ENCODE results near the gene TTC39C.
"Not testable (repeated sequence)": the region's sequence is repeated elsewhere in the genome, so short reads cannot be mapped to it uniquely, and the experiment has no call there.

TTC39C gene

DNA sequence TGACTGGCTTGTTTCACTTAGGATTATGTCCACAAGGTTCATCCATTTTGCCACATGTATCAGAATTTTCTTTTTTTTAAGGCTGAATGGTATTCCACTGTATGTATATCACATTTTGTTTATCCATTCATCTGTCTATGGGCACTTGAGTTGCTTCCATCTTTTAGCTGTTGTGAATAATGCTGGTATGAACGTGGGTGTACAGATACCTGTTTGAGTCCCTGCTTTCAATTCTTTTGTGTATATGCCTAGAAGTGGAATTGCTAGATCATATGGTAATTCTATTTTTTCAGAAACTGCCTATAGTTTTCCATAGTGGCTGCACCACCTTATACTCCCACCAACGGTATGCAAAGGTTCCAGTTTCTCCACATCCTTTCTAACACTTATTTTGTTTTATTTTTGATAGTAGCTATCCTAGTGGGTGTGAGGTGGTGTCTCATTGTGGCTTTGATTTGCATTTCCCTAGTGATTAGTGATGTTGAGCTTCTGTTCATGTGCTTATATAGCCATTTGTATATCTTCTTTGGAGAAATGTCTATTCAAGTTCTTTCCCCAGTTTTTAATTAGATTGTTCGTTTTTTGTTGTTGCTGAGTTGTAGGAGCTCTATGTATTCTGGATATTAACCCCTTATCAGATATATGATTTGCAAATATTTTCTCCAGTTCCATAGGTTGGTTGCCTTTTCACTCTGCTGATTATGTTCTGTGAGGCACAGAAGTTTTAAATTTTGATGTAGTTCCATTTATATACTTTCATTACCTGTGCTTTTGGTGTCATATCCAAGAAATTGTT, 40.7 kb downstream of the TTC39C start:
- DNase-seq, result no peak

DNA sequence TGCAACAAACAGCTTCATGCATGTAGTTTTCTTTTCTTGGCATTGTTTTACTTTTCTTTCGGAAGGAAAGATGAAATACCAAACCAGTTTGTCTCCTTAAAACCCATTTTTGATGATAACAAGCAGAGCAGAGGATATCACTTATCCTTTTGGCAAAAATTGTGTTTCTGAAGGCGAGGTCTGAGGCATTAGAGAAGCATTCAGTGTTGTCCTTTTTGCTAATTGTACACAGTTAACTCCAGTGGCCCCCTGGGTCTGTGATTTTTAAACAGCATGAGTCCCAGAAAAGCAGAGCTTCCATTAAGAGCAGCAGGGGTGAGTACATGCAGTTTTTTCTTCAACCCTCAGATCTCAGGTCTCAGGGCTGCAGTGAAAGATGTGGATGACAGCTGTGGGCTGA, 41.3 kb downstream of the TTC39C start:
- DNase-seq, result no peak

DNA sequence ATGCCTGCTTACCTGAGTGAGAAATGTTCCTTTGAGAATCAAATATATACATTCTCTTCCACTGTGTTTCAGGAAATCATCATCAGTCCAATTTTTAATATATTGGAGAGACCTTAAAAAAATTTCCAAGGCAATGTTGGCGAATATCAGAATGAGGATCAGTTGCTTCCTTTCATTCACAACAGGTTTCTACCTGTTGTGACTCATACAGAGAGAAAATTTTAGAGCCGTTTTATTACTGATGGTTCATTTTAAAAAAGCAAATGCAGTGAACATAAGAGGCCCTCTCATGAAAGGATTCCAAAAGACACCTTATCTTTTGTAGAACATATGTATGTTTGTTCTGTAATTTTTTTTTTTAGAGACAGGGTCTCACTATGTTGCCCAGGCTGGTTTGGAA, 42.0 kb downstream of the TTC39C start:
- no peak for DNase-seq

DNA sequence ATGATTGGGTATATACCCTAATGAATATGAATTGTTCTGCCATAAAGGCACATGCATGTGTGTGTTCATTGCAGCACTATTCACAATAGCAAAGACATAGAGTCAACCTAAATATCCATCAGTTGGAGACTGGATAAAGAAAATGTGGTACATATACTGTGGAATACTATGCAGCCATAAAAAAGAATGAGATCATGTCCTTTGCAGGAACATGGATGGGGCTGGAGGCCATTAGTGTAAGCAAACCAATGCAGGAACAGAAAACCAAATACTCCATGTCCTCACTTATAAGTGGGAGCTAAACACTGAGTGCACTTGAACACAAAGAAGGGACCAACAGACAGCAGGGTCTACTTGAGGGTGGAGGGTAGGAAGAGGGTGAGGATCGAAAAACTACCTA, 43.2 kb downstream of the TTC39C start:
- DNase-seq, result no peak

DNA sequence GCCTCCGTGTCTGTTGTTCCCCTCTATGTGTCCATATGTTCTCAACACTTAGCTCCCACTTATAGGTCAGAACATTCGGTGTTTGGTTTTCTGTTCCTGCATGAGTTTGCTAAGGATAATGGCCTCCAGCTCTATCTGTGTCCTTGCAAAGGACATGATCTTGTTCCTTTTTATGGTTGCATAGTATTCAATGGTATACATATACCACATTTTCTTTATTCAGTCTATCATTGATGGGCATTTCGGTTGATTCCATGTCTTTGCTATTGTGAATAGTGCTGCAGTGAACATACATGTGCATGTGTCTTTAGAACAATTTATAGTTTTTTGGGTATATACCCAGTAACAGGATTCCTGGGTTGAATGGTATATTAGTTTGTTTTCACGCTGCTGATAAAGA, 44.8 kb downstream of the TTC39C start:
- not testable (repeated sequence) for DNase-seq

DNA sequence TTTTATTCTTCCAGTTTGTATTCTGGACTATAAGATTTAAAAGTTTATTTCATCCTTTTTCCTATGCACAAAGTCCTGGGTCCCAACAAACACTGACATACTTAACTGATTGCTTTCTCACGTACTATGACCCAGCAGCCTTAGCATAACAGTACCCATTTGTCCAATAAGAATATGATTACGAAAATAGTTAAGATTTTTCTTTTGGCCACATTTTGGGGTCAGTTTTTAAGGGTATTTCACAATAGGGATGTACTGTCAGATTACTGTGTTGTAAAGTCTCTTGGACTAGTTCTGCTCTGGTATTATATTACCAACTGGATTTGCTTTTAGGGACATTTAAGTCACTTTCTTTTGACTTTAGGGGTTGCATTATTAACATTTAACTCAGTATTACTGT, 46.1 kb downstream of the TTC39C start:
- DNase-seq, result no peak

DNA sequence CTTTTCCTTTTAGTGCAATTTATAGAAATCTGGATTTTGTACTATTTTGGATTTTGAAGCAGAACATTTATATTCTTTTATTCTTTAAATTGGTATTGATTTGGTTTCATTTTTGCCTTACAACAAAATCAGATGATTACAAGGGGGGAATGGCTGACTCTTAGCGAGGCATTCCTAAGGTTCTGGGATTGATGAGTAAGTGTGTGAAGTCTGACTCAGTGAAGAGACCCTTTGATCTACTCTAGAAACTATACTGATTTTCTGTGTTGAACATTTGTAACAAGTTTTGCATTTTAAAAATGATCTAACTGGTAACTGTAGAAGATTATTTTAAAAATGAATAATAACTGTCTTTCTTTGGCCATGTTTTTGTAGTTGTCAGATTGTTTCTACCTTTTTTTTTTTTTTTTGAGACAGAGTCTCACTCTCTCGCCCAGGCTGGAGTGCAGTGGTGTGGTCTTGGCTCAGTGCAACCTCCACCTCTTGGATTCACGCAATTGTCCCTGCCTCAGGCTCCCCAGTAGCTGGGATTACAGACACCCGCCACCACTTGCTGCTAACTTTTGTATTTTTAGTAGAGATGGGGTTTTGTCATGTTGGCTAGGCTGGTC, 48.7 kb downstream of the TTC39C start:
- DNase-seq, result peak; percentile 7

DNA sequence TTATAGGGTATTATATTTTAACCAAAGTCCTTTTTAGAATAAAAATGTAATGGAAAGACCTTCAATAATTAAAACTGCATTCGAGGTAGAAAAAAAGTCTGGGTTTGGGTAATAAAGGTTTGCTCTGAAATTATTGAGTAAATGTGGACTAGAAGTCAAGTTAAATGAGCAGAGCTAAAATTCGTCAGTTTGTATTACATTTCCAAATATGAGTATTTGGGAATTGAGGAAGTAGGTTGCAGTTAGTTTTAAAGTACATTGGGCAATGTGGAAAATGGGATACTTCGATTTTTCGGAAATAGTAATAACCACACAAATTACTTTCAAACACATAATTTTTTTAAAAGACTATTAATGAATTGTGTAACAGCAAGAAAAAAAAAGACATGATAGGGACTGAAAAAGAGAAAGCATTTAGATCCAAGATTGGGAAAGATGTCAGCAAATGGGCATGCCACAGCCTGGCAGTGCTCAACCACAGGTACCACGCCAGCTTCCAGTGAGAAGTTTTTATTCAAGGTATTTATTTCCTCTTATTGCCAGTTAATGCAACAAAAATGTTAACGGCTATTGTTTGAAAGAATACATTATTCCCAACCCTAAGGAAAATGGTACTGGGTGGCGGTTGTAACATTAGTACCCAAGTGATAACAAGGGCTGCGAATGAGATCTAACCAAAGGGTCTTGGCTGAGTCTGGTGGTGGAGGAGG, 50.0 kb downstream of the TTC39C start:
- no peak for DNase-seq

DNA sequence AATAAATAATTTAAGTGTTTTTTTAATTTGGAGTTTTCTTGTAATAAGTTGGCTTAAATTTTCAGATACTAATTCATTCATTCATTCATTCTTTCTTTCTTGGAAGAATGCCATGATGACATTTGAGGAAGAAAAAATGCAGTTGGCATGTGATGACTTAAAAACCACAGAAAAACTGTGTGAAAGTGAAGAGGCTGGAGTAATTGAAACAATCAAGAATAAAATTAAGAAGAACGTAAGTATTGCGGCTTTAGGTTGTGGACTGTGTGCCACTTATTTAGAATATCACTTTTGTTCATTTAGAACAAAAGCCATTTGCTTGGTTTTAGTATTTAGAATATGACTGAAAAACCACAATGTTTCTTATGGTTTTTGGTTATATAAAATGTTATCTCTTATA, 51.4 kb downstream of the TTC39C start:
- no peak for DNase-seq

DNA sequence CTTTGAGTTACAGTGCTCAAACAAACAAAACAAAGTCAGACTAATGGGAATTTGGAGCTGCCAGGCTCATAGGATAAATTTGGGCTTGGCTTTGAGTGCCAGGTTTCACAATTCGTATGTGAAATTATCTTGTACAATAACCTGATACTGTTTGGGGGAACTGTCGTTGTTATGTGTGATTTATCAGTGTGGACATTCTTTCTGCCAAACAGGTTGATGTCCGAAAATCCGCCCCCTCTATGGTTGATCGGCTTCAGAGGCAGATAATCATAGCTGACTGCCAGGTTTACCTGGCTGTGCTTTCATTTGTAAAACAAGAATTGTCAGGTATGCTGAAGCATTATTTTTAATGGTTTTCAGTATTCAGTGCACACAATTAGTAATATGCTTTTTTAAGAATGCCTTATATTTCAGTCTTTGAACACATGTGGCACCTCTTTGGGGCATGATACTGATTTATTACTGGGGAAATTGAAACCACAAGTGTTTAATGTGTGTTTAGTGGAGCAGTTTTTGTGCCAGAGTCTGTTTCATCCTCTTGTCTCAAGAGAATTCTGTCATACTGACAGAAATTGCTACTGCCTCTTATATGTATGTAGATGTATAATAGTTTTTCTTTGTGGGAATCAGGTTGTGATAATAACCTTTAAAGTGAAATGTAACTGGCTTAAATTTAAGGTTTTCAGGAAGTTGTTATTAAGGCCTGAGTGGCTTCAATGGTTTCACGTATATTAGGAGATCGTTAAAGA, 54.6 kb downstream of the TTC39C start:
- no peak for DNase-seq

DNA sequence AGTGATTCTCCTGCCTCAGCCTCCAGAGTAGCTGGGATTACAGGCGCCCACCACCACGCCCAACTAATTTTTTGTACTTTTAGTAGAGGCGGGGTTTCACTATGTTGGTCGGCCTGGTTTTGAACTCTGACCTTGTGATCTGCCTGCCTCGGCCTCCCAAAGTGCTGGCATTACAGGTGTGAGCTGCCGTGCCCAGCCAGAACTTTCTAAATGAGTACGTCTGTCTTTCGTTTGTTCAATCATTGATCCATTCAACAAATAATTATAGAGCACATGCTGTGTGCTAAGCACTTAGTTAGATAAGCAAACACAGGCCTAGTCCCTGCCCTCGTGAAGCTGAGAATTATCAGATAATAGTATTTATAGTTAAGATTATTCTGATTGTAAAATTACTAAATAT, 56.5 kb downstream of the TTC39C start:
- DNase-seq, result no peak

DNA sequence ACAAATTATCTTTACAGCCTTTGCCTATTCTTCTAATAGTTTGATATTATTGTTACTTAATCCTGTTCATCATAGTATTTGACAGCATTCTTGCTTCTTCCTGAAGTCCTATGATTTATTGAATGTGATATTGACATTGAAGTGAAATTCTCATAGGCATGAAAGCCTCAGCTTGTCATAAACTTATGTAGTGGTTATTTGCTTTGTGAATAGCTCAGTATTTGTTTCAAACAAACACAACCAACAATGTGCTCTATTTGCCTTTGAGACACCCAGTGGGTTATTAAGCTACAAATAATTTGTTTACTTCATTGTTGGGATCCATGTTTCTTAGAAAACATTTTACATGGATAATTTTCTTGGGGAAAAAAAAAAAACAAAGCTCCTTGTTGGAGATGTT, 57.2 kb downstream of the TTC39C start:
- no peak for DNase-seq

DNA sequence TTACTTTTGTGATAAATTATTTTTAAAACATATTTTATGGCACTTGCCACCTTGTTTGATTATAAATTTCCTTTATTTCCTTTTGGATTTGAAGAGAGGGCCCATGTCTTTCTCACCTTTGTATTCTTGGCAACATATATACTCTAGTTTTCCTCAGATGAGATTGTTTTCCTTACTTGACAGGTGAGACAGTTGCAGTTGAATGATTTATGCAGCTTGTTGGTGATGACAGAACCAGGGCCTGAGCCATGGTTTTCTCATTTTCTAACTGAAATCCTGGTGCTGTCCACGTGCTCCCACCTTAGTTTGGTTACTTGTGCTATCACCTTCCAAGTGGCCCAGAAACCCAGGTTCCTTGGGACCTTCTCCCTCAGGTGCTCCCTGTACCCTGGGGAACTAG, 58.2 kb downstream of the TTC39C start:
- no peak for DNase-seq

DNA sequence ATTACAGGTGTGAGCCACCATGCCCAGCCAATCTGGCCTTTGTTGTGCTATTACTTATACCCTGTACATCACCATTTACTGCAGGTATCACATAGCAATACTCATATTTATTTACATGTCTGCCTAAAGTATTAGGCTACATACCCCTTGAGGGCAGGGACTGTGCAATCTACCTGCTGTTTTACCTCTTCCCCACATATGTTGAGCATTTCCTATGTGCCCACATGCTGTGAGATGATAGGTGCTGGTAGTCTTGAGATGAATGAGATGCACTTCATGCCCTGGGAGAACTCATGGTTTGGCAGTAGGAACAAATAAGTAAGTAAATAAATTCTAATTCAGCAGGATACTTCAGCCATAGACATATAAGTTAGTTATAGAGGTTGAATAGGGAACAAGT, 59.2 kb downstream of the TTC39C start:
- DNase-seq, result no peak

DNA sequence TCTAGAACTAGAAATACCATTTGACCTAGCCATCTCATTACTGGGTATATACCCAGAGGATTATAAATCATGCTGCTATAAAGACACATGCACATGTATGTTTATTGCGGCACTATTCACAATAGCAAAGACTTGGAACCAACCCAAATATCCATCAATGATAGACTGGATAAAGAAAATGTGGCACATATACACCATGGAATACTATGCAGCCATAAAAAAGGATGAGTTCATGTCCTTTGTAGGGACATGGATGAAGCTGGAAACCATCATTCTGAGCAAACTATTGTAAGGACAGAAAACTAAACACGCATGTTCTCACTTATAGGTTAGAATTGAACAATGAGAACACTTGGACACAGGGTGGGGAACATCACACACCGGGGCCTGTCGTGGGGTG, 60.2 kb downstream of the TTC39C start:
- not testable (repeated sequence) for DNase-seq

DNA sequence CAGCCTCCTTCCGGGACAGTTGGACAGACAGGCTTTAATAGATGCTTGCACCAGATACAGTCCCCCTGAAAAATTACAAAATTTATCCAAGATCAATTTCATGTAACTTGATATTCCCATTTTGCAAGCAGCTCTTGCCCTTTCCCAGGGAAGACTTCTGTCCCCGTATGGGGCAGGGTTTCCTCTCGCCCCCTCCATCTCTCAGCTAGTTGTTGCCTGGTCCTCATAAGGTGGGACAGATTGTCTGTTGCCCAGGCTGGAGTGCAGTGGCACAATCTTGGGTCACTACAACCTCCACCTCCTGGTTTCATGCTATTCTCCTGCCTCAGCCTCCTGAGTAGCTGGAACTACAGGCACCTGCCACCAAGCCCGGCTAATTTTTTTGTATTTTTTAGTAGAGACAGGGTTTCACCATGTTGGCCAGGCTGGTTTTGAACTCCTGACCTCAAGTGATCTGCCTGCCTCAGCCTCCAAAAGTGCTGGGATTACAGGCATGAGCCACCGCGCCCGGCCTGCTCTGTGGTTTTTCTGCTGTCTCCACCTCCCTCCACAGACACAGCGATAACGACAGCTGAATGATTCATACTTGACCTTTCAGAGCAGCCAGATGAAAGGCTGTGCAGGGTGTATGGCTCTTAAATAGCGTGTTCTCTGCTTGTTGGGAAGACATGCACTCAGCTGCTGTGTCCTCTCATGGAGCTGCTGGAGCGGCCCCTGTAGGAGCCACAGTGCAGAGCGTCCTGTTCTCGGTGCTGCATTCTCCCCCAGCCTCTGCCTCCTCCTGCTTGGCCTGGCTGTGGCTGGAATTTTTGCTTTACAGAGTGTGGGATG, 61.4 kb downstream of the TTC39C start:
- DNase-seq, result peak; percentile 99

DNA sequence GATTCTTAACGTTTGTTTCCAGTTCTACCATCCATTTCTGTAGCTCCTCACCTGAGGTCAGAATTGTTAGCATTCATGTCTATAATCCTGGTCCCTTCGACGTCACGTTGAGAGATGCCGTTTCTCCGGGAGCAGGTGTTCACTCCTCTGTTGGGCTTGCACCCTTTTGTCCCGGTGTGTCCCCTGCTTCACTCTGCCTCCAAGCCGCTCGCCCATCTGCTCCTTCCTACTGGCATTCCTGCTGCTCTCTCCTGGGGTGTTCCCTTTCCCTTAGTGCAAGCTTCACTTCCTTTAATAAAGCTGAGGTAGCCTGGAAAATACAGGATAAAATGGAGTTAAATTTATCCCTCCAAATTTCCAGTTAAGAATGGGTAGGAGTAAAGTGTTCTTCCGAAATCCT, 62.4 kb downstream of the TTC39C start:
- no peak for DNase-seq

DNA sequence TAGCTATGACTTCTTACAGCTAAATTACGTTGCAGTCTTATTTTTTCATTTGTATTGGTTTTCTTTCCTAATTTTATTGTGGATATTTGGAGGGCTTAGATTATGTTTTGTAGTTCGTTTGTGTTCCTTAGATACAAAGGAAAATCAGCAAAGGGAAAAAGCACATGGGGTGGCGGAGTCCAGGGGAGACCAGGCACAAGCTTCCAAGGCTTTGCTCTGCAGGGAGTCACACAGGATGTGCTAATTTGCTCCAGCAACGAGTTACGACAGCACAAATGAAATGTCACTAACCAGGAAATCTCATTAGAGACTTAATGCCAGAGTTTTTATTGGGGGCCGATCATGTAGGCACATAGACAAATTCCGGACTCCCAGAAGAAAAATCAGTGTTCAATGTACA, 63.8 kb downstream of the TTC39C start:
- no peak for DNase-seq

DNA sequence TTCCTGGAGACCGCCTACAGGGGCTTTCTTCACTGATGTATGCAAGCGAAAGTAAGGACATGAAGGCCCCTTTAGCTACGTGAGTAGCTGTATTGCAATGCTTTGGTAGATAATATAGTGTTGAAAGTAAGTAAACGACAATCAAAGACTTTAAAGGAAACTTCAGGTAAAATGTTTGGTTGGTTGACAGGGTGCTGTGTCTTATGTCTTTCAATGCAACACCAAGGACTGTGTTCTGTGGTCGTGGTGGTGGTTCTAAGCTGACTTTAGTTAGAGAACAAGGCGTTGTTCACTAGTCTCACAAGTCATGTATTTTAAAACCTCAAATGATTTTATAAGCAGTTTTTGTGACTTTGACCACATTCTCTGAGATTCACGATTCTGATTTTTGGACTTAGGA, 66.3 kb downstream of the TTC39C start:
- no peak for DNase-seq

DNA sequence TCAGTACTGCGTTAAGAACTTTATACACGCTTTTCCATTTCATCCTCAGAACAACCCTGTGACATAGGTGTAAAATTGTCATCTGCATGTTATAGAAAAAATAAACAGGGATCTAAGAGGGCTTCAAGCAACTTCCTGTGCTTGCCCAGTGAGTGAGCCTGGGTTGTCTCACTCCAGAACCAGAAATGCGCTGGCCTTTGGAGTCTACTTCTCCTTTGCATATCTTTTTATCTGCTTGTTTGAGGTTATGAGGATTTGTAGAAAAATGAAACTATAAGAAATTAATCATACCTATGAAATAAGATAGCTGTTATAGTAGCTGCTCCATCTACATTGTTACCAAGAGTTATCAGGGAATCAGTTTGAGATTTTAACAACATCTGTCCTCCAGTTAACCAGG, 69.0 kb downstream of the TTC39C start:
- no peak for DNase-seq

DNA sequence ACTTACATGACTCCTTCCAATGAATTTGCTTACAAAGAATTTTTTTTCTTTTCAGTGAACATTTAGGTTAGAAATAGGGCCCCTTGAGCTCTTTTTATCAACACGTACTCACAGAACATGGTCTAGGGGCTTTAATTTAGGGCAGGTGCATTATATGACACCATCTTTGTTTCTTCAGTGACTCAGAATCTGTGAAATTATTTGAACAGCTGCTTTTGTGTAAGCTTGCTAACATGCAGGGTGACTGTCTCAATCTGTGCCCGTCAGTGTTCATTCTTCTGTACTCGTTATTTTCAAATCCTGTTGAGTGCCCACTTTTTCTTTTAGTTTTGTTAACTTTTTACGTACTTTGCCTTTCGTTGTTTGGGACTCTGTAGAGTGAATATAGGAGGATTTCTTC, 71.5 kb downstream of the TTC39C start:
- DNase-seq, result no peak

DNA sequence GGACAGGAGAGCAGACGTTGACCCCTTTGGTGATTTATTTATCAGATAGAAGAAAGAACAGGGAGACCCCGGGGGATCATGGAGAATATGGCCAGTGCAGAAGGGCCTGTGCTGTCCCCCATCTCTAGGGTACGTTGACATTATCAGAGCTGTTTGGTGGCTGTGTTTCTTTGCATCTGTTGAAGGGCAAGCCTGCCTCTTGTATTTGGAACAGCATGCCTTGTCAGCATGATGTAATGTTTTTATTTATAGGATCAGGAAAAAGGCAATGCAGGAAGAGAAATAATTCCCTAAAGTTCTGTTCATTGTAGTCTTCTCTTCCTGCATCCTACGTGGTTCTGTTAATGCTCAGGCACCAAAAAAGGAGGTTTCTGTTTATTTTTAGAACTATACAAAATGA, 74.5 kb downstream of the TTC39C start:
- DNase-seq, result no peak

All from NCI-H226 (cell line).